Keratinocyte (primary cell): Measurements from ENCODE around the gene UNK.

Source experiments
- EZH2 ChIP-seq: IDR thresholded peaks from one replicate; pipeline ENCODE4 v1.6.1; 2012; ENCODE audit warnings: inconsistent platforms, mild to moderate bottlenecking, low read length, moderate library complexity
- TF ChIP-seq, protein P1 (sequence below), 3 experiments: IDR thresholded peaks in 1 of 3; conservative IDR thresholded peaks in 1 of 3; optimal IDR thresholded peaks in 1 of 3; 2 replicates in 2 of 3; 3 replicates in 1 of 3; pipeline versions ENCODE3 to v1.5.1; 2011; ENCODE audit warnings: low read length in 3 of 3, mild to moderate bottlenecking in 3 of 3, moderate library complexity in 2 of 3, control low read depth in 1 of 3, inconsistent platforms in 1 of 3; ENCODE audit not compliant: insufficient read depth in 2 of 3; ENCODE audit errors: extremely low read depth in 1 of 3

DNA sequence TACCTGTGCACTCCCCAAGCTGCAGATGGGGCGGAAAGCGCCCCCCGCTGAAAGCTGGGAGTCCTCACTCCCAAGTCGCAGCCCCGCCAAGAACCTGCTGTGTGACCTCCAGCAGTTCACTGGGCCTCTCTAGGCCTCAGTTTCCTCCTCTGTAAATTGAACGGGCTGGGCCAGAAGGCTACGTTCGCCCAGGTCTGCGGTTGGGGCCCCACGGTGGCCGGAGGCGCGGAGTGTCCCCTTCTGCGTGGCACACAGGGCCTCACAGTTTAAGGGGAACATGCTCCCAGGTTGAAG is 20.2 kb upstream of the UNK start:
- TF ChIP-seq, protein P1, sequence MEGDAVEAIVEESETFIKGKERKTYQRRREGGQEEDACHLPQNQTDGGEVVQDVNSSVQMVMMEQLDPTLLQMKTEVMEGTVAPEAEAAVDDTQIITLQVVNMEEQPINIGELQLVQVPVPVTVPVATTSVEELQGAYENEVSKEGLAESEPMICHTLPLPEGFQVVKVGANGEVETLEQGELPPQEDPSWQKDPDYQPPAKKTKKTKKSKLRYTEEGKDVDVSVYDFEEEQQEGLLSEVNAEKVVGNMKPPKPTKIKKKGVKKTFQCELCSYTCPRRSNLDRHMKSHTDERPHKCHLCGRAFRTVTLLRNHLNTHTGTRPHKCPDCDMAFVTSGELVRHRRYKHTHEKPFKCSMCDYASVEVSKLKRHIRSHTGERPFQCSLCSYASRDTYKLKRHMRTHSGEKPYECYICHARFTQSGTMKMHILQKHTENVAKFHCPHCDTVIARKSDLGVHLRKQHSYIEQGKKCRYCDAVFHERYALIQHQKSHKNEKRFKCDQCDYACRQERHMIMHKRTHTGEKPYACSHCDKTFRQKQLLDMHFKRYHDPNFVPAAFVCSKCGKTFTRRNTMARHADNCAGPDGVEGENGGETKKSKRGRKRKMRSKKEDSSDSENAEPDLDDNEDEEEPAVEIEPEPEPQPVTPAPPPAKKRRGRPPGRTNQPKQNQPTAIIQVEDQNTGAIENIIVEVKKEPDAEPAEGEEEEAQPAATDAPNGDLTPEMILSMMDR (optimal IDR thresholded peaks at IDR 0.05 in 1 of 3, IDR thresholded peaks at IDR 0.05 in 1 of 3, conservative IDR thresholded peaks at IDR 0.05 in 1 of 3; ENCODE audit: extremely low read depth in 1 of 3, insufficient read depth in 2 of 3, low read length in 3 of 3), result peak in 1 of 3 experiments; percentile 45
- no peak for TF ChIP-seq EZH2
